ENCODE measurements around the gene GPLD1. TPM values are rescaled to one million over a fixed set of nuclear protein-coding genes. Genes with fewer than 3 reads are reported as not detected.

GPLD1 gene
- total RNA-seq, 1 donor from 2014 or later = 3.6 TPM

DNA sequence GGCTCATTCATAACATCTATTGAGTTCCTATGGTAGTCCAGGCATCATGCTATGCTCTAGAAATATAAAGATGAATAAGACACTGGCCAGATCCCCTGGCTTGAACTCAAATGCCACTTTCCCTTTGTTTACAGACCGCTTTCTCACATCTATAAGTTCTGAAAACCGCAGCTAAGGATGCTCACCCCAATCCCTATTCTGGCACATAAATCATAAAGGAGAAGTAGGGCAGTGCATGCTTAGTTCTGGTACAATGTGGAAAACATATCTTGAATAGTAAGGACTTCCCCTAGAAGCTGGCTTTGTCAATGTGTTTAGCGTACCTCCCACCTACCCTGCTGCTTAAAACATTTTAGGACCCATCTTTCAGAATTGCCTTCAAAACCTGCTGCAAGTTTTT, 60.2 kb downstream of the GPLD1 start:
- Histone ChIP-seq H3K27me3 (ENCODE audit: low read depth) (no peaks in the 10 kb centered on the region), H3K9me3 (no peaks in the 10 kb centered on the region), H3K36me3 (peaks cover 26% of the 10 kb centered on the region), H3K4me1 (no peaks in the 10 kb centered on the region), H3K4me3 (no peak overlapping the region), H3K27ac (no peak overlapping the region)
- intact Hi-C loops (cut with DNase I) = no loop called here
- DNase-seq = no peak
- TF ChIP-seq CTCF (IDR thresholded peaks at IDR 0.05) = no peak
- ATAC-seq = no peak

DNA sequence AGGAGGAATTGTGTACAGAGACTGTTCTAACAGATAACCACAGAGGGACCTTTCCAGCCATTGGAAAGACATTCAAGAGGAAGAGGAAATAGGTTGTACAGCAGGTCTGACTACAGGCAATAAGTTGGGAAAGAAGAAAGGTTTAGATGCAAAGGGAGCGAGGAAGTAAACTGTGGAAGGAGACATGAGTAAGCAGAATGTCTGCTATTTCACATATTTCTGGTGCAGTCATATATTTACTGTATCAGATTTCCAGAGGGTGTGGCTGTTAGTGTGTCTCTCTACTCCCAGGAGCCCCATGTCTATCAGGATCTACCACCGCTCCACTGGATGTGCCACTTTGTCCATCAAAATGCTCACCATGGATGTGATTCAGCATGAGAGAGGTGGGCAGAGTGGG, 60.8 kb downstream of the GPLD1 start:
- no peaks in the 10 kb centered on the region for H3K9me3 ChIP-seq
- DNase-seq (no peak), ATAC-seq (no peak)
- no peaks in the 10 kb centered on the region for H3K27me3 ChIP-seq (ENCODE audit: low read depth)
- no peak overlapping the region for H3K27ac ChIP-seq
- intact Hi-C loops (cut with DNase I) = no loop called here
- no peak for TF ChIP-seq CTCF (IDR thresholded peaks at IDR 0.05)
- H3K4me1 ChIP-seq = no peaks in the 10 kb centered on the region
- no peak overlapping the region for H3K4me3 ChIP-seq
- H3K36me3 ChIP-seq = peaks cover 31% of the 10 kb centered on the region

GRCh38 chr6:24426729-24427446, 62.5 kb downstream of the GPLD1 start:
- no peaks in the 10 kb centered on the region for H3K9me3 ChIP-seq
- ATAC-seq (no peak), DNase-seq (no peak)
- no peak for TF ChIP-seq CTCF (IDR thresholded peaks at IDR 0.05)
- intact Hi-C loops (cut with DNase I) = no loop called here
- H3K27ac ChIP-seq = no peak overlapping the region
- no peaks in the 10 kb centered on the region for H3K4me1 ChIP-seq
- H3K36me3 ChIP-seq = peaks cover 49% of the 10 kb centered on the region
- no peaks in the 10 kb centered on the region for H3K27me3 ChIP-seq (ENCODE audit: low read depth)
- no peak overlapping the region for H3K4me3 ChIP-seq

DNA sequence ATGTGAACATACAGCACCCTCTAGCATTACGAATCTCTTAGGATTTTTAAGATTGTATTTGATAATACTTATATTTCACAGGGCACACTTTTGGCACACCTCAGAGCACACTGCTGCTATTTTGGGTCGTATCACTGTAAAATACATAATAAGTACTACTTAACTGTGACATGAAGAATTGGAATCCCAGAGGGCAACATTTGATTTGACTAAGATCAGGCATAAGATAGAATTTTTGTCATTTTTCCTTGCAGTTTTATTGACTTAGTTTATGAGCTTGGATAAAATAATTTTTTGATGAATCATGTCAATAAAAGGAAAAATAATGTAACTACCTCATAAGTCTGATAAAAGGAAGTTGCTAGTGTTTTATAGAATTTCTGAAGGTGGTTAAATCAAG, 64.3 kb downstream of the GPLD1 start:
- intact Hi-C loops (cut with DNase I) = no loop called here
- TF ChIP-seq CTCF (IDR thresholded peaks at IDR 0.05) = no peak
- DNase-seq = no peak
- no peaks in the 10 kb centered on the region for H3K27me3 ChIP-seq (ENCODE audit: low read depth)
- H3K36me3 ChIP-seq = peaks cover 66% of the 10 kb centered on the region
- no peaks in the 10 kb centered on the region for H3K4me1 ChIP-seq
- no peak overlapping the region for H3K4me3 ChIP-seq
- no peak for ATAC-seq
- H3K27ac ChIP-seq = no peak overlapping the region
- H3K9me3 ChIP-seq = no peaks in the 10 kb centered on the region

DNA sequence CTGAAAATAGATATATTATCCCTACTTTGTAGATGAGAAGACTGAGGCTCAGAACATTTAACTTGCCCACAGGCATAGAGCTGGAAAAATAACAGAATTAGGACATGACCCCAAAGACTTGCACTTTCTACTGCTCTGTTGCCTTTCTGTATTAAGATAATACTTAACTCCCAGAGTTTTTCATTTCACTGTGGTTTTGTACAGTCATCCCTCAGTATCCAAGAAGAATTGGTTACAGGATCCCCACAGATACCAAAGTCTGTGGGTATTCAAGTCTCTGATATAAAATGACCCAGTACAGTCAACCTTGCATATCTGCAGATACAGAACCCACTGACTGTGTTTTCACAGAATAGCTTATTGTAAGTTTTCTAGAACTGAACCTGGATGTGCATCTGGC, 69.9 kb downstream of the GPLD1 start:
- H3K36me3 ChIP-seq = peaks cover 100% of the 10 kb centered on the region
- no peaks in the 10 kb centered on the region for H3K9me3 ChIP-seq
- no peak overlapping the region for H3K4me3 ChIP-seq
- ATAC-seq (no peak), DNase-seq (no peak)
- intact Hi-C loops (cut with DNase I) = loop anchor here (5.0 kb wide), 1 partner anchor 283 kb away; no protein-coding TSS in a partner anchor
- H3K27me3 ChIP-seq (ENCODE audit: low read depth) = no peaks in the 10 kb centered on the region
- H3K27ac ChIP-seq = no peak overlapping the region
- no peak for TF ChIP-seq CTCF (IDR thresholded peaks at IDR 0.05)
- no peaks in the 10 kb centered on the region for H3K4me1 ChIP-seq

All from lower lobe of right lung (tissue), 2 donors.